ENCODE data around the gene PGRMC2.

The PGRMC2 gene

GRCh38 chr4:128220286-128221235 lies 67.1 kb downstream of the PGRMC2 start:
- DNase-seq (ENCODE audit: low read depth in 2 of 2), result no peak

All from activated CD4-positive, alpha-beta T cell treated with anti-CD3 and anti-CD28 coated beads for 24 hours (primary cell).